SIG-M5 treated with dmso at 0.1 percent for 504 hours (cell line): ENCODE results near the gene NARF.
A peak's percentile ranks its signal among the peaks of the same experiment; 100 is the strongest.

ENCODE experiments used
- DNase-seq: peaks from one replicate; lab custom pipeline; 2025; ENCODE audit not compliant: unreplicated experiment; lab: John Stamatoyannopoulos, UW

Gene NARF

GRCh38 chr17:82470065-82470464 lies 11.5 kb downstream of the NARF start:
- no peak for DNase-seq

- no peak for DNase-seq
Measured at GRCh38 chr17:82474223-82475010, 15.9 kb downstream of the NARF start.

- no peak for DNase-seq
Measured at GRCh38 chr17:82475458-82475857, 16.9 kb downstream of the NARF start.

- no peak for DNase-seq
Measured at GRCh38 chr17:82477934-82478333, 19.4 kb downstream of the NARF start.

GRCh38 chr17:82479602-82480001 lies 21.1 kb downstream of the NARF start:
- DNase-seq, result no peak

- no peak for DNase-seq
Measured at GRCh38 chr17:82480318-82480717, 21.8 kb downstream of the NARF start.

- DNase-seq, result no peak
Measured at GRCh38 chr17:82483204-82483660, 24.7 kb downstream of the NARF start.

GRCh38 chr17:82483836-82484235 lies 25.3 kb downstream of the NARF start:
- DNase-seq, result no peak

GRCh38 chr17:82486231-82487094 lies 27.9 kb downstream of the NARF start:
- DNase-seq, result no peak

- DNase-seq, result no peak
Measured at GRCh38 chr17:82487910-82488309, 29.4 kb downstream of the NARF start.

- DNase-seq, result no peak
Measured at GRCh38 chr17:82489117-82489516, 30.6 kb downstream of the NARF start.

GRCh38 chr17:82489851-82490511 lies 31.4 kb downstream of the NARF start:
- no peak for DNase-seq

GRCh38 chr17:82490512-82491195 lies 32.1 kb downstream of the NARF start:
- DNase-seq, result no peak

- no peak for DNase-seq
Measured at GRCh38 chr17:82491196-82491530, 32.6 kb downstream of the NARF start.

- DNase-seq, result no peak
Measured at GRCh38 chr17:82491533-82491932, 33.0 kb downstream of the NARF start.

- DNase-seq, result no peak
Measured at GRCh38 chr17:82492643-82493225, 34.2 kb downstream of the NARF start.

GRCh38 chr17:82493226-82493781 lies 34.8 kb downstream of the NARF start:
- DNase-seq, result no peak

GRCh38 chr17:82494236-82495055 lies 35.9 kb downstream of the NARF start:
- peak; percentile 96 for DNase-seq

GRCh38 chr17:82495844-82496528 lies 37.4 kb downstream of the NARF start:
- no peak for DNase-seq
